Uterus (tissue), 4 donors: ENCODE results near the gene CAMTA1. TPM values are rescaled to one million over a fixed set of nuclear protein-coding genes. Genes with fewer than 3 reads are reported as not detected.
A peak's percentile ranks its signal among the peaks of the same experiment; 100 is the strongest.

Source experiments
- DNase-seq, 2 donors: peaks; one replicate each; pipeline ENCODE4 v3.0.0-alpha.2; 2019 to 2020
- H3K27ac ChIP-seq, 2 donors: fragments of 200-600 bp; sonication (generic); 1 replicate in 1 of 2; 2 replicates in 1 of 2; pipeline ENCODE4 v1.5.1; 2016 to 2018
- H3K27me3 ChIP-seq, 2 donors: fragments of 200-600 bp; sonication (generic); one replicate each; pipeline ENCODE4 v1.5.1; 2018 to 2019; ENCODE audit warnings: control low read depth in 1 of 2
- H3K36me3 ChIP-seq, 2 donors: fragments of 200-600 bp; sonication (generic); one replicate each; pipeline ENCODE4 v1.5.1; 2019; ENCODE audit warnings: control low read depth in 1 of 2
- H3K4me1 ChIP-seq, 2 donors: fragments of 200-600 bp; sonication (generic); one replicate each; pipeline ENCODE4 v1.5.1; 2018 to 2019; ENCODE audit warnings: control low read depth in 1 of 2
- H3K4me3 ChIP-seq, 2 donors: fragments of 200-600 bp; sonication (generic); 1 replicate in 1 of 2; 2 replicates in 1 of 2; pipeline ENCODE4 v1.5.1; 2018 to 2019; ENCODE audit warnings: mild to moderate bottlenecking in 1 of 2
- H3K9me3 ChIP-seq, 2 donors: fragments of 200-600 bp; sonication (generic); one replicate each; pipeline ENCODE4 v1.5.1; 2019; ENCODE audit warnings: control low read depth in 1 of 2
- CTCF ChIP-seq, 4 experiments: fragments of 200-600 bp in 2 of 4; fragments of 450-650 bp in 2 of 4; sonication (generic) in 2 of 4; IDR thresholded peaks; one replicate each; pipeline ENCODE4 v1.5.1; 2016 to 2019; ENCODE audit warnings: antibody characterized with exemption in 4 of 4, mild to moderate bottlenecking in 2 of 4, moderate library complexity in 1 of 4
- POLR2A ChIP-seq, 2 donors: fragments of 450-650 bp; IDR thresholded peaks; one replicate each; pipeline ENCODE4 v1.6.1; 2016; ENCODE audit warnings: antibody characterized with exemption in 2 of 2, mild to moderate bottlenecking in 1 of 2, moderate library complexity in 1 of 2
- intact Hi-C: fragments of 100-400 bp; cut with DNase I; formaldehyde crosslinking; loops from one replicate; pipeline ENCODE4 v1.15.1; 2023; ENCODE audit warnings: low total_unique reads
- total RNA-seq, 4 donors: library from RNA; depleted of rRNA in 3 of 4; stranded (reverse); fragments of >200 nt in 3 of 4; gene quantifications; one replicate each; pipeline versions ENCODE4 v1.1.0 to v1.2.4, GENCODE V29; 2014 to 2023
- donor health status: DM: yes; HTN: yes; CAD: no.

CAMTA1 gene
- total RNA-seq, 4 donors from 2014 or later: 29.7 to 427 (median 64.8) TPM

- H3K27me3 ChIP-seq: no peaks in the 10 kb centered on the region
- peak overlapping the region; percentile 39 to 61 for H3K27ac ChIP-seq
- TF ChIP-seq POLR2A (IDR thresholded peaks at IDR 0.05): no peak
- TF ChIP-seq CTCF (IDR thresholded peaks at IDR 0.05): no peak
- no peaks in the 10 kb centered on the region for H3K9me3 ChIP-seq
- H3K4me1 ChIP-seq: no peaks in the 10 kb centered on the region
- H3K36me3 ChIP-seq: no peaks in the 10 kb centered on the region
- intact Hi-C loops: no loop called here
- H3K4me3 ChIP-seq: no peak overlapping the region
- peak; percentile 32 to 53 for DNase-seq
Observed at GRCh38 chr1:7491109-7491817, 706.0 kb downstream of the CAMTA1 start.

- no peaks in the 10 kb centered on the region for H3K9me3 ChIP-seq
- DNase-seq: peak in 1 of 2 donors; percentile 38
- no peaks in the 10 kb centered on the region for H3K4me1 ChIP-seq
- intact Hi-C loops: no loop called here
- no peaks in the 10 kb centered on the region for H3K27me3 ChIP-seq
- peak overlapping the region; percentile 39 to 48 for H3K27ac ChIP-seq
- H3K4me3 ChIP-seq: no peak overlapping the region
- no peak for TF ChIP-seq POLR2A (IDR thresholded peaks at IDR 0.05)
- TF ChIP-seq CTCF (IDR thresholded peaks at IDR 0.05): no peak
- no peaks in the 10 kb centered on the region for H3K36me3 ChIP-seq
Observed at GRCh38 chr1:7491818-7492173, 706.5 kb downstream of the CAMTA1 start.

- intact Hi-C loops: no loop called here
Observed at GRCh38 chr1:7493711-7494454, 708.6 kb downstream of the CAMTA1 start.

GRCh38 chr1:7495962-7496361 is 710.7 kb downstream of the CAMTA1 start:
- TF ChIP-seq CTCF (IDR thresholded peaks at IDR 0.05) (no peak), POLR2A (IDR thresholded peaks at IDR 0.05) (no peak)
- no peaks in the 10 kb centered on the region for H3K36me3 ChIP-seq
- no peak for DNase-seq

More at GRCh38 chr1:7493711-7494454, 708.6 kb downstream of the CAMTA1 start:
- H3K9me3 ChIP-seq: no peaks in the 10 kb centered on the region
- no peak for DNase-seq
- H3K4me1 ChIP-seq: no peaks in the 10 kb centered on the region
- TF ChIP-seq POLR2A (IDR thresholded peaks at IDR 0.05): no peak
- no peak for TF ChIP-seq CTCF (IDR thresholded peaks at IDR 0.05)
- H3K4me3 ChIP-seq: no peak overlapping the region
- H3K27ac ChIP-seq: no peak overlapping the region
- H3K36me3 ChIP-seq: no peaks in the 10 kb centered on the region
- no peaks in the 10 kb centered on the region for H3K27me3 ChIP-seq

GRCh38 chr1:7497107-7497637 is 711.9 kb downstream of the CAMTA1 start:
- DNase-seq: no peak
- intact Hi-C loops: no loop called here

More at GRCh38 chr1:7495962-7496361, 710.7 kb downstream of the CAMTA1 start:
- intact Hi-C loops: no loop called here
- no peaks in the 10 kb centered on the region for H3K4me1 ChIP-seq
- no peaks in the 10 kb centered on the region for H3K27me3 ChIP-seq
- no peak overlapping the region for H3K4me3 ChIP-seq
- no peaks in the 10 kb centered on the region for H3K9me3 ChIP-seq
- H3K27ac ChIP-seq: no peak overlapping the region

More at GRCh38 chr1:7497107-7497637, 711.9 kb downstream of the CAMTA1 start:
- no peak for TF ChIP-seq CTCF (IDR thresholded peaks at IDR 0.05)
- TF ChIP-seq POLR2A (IDR thresholded peaks at IDR 0.05): no peak
- H3K36me3 ChIP-seq: no peaks in the 10 kb centered on the region
- H3K27me3 ChIP-seq: no peaks in the 10 kb centered on the region
- no peaks in the 10 kb centered on the region for H3K4me1 ChIP-seq
- no peaks in the 10 kb centered on the region for H3K9me3 ChIP-seq
- no peak overlapping the region for H3K4me3 ChIP-seq
- H3K27ac ChIP-seq: no peak overlapping the region
